H9 (cell line): Measurements from ENCODE around the gene MMP11. TPM values are rescaled to one million over a fixed set of nuclear protein-coding genes. Genes with fewer than 3 reads are reported as not detected.

Experiments
- DNase-seq: peaks from one replicate; pipeline ENCODE4 v3.0.0-alpha.2; 2017
- H2AFZ ChIP-seq: one replicate; pipeline ENCODE4 v1.6.1; 2013; ENCODE audit warnings: mild to moderate bottlenecking, low read length, control low read depth, moderate library complexity
- H2AK5ac ChIP-seq: 2 replicates; pipeline ENCODE4 v1.6.1; 2013; ENCODE audit warnings: low read length, control low read depth, mixed read lengths; ENCODE audit not compliant: insufficient read length
- H2BK120ac ChIP-seq: one replicate; pipeline ENCODE4 v1.6.1; 2013; ENCODE audit warnings: low read depth, mild to moderate bottlenecking, low read length, control low read depth, inconsistent platforms; ENCODE audit not compliant: poor library complexity, severe bottlenecking
- H2BK12ac ChIP-seq: 2 replicates; pipeline ENCODE4 v1.6.1; 2013; ENCODE audit warnings: low read length, control low read depth, mixed read lengths, low read depth; ENCODE audit not compliant: insufficient read length
- H2BK15ac ChIP-seq: 2 replicates; pipeline ENCODE4 v1.6.1; 2013; ENCODE audit warnings: low read depth, low read length, control low read depth
- H2BK20ac ChIP-seq: one replicate; pipeline ENCODE4 v1.6.1; 2013; ENCODE audit warnings: low read depth, mild to moderate bottlenecking, low read length, control low read depth, inconsistent platforms; ENCODE audit not compliant: poor library complexity, severe bottlenecking
- H2BK5ac ChIP-seq: 2 replicates; pipeline ENCODE4 v1.6.1; 2013; ENCODE audit warnings: low read length, control low read depth, mixed read lengths; ENCODE audit not compliant: insufficient read length
- H3K14ac ChIP-seq: 2 replicates; pipeline ENCODE4 v1.6.1; 2013; ENCODE audit warnings: low read length, control low read depth; ENCODE audit not compliant: insufficient read depth
- H3K18ac ChIP-seq: 2 replicates; pipeline ENCODE4 v1.6.1; 2013; ENCODE audit warnings: low read depth, mild to moderate bottlenecking, mixed read lengths, low read length, control low read depth; ENCODE audit not compliant: insufficient read length
- H3K23ac ChIP-seq: 2 replicates; pipeline ENCODE4 v1.6.1; 2013; ENCODE audit warnings: low read length, control low read depth, mixed read lengths, low read depth; ENCODE audit not compliant: insufficient read length
- H3K23me2 ChIP-seq: 2 replicates; pipeline ENCODE4 v1.6.1; 2013; ENCODE audit warnings: low read depth, mild to moderate bottlenecking, mixed read lengths, low read length, control low read depth; ENCODE audit not compliant: insufficient read length, poor library complexity, severe bottlenecking
- H3K27ac ChIP-seq: 2 replicates; pipeline ENCODE4 v1.5.1; 2013; ENCODE audit warnings: low read length, control low read depth, mixed read lengths, low read depth; ENCODE audit not compliant: insufficient read length
- H3K27me3 ChIP-seq: 2 replicates; pipeline ENCODE4 v1.6.1; 2013; ENCODE audit warnings: low read length, control low read depth, inconsistent platforms; ENCODE audit not compliant: insufficient read depth
- H3K4ac ChIP-seq: 2 replicates; pipeline ENCODE4 v1.6.1; 2013; ENCODE audit warnings: low read depth, mild to moderate bottlenecking, control low read depth, inconsistent platforms, low read length, moderate library complexity
- H3K4me1 ChIP-seq: 2 replicates; pipeline ENCODE4 v1.6.1; 2013; ENCODE audit warnings: low read length, control low read depth, inconsistent platforms; ENCODE audit not compliant: insufficient read depth
- H3K4me2 ChIP-seq: 2 replicates; pipeline ENCODE4 v1.6.1; 2013; ENCODE audit warnings: low read length, control low read depth, mixed read lengths; ENCODE audit not compliant: insufficient read length, insufficient read depth
- H3K56ac ChIP-seq: 2 replicates; pipeline ENCODE4 v1.6.1; 2013; ENCODE audit warnings: low read depth, mild to moderate bottlenecking, mixed read lengths, low read length, control low read depth; ENCODE audit not compliant: insufficient read length
- H3K79me1 ChIP-seq: 2 replicates; pipeline ENCODE4 v1.6.1; 2013; ENCODE audit warnings: low read depth, mild to moderate bottlenecking, moderate library complexity, low read length, control low read depth, inconsistent platforms; ENCODE audit not compliant: insufficient read depth, poor library complexity, severe bottlenecking
- H3K79me2 ChIP-seq: 2 replicates; pipeline ENCODE4 v1.6.1; 2013; ENCODE audit warnings: low read length, control low read depth, inconsistent platforms; ENCODE audit not compliant: insufficient read depth
- H3K9ac ChIP-seq: 2 replicates; pipeline ENCODE4 v1.6.1; 2013; ENCODE audit warnings: low read length, control low read depth, mixed read lengths; ENCODE audit not compliant: insufficient read length; ENCODE audit errors: extremely low read depth
- H3K9me3 ChIP-seq: one replicate; pipeline ENCODE4 v1.6.1; 2013; ENCODE audit warnings: low read depth, low read length, inconsistent platforms; ENCODE audit not compliant: control insufficient read depth
- H3T11ph ChIP-seq: one replicate; pipeline ENCODE4 v1.6.1; 2013; ENCODE audit warnings: mild to moderate bottlenecking, low read length, control low read depth, inconsistent platforms
- H4K20me1 ChIP-seq: one replicate; pipeline ENCODE4 v1.6.1; 2013; ENCODE audit not compliant: control insufficient read depth, insufficient read length, insufficient read depth
- H4K5ac ChIP-seq: 2 replicates; pipeline ENCODE4 v1.6.1; 2013; ENCODE audit warnings: low read depth, mild to moderate bottlenecking, mixed read lengths, low read length, control low read depth; ENCODE audit not compliant: insufficient read length
- H4K8ac ChIP-seq: replicated peaks from 2 replicates; pipeline ENCODE4 v1.6.1; 2013; ENCODE audit warnings: low read length, control low read depth, mixed read lengths, low read depth; ENCODE audit not compliant: insufficient read length
- H4K91ac ChIP-seq: 2 replicates; pipeline ENCODE4 v1.6.1; 2013; ENCODE audit warnings: low read depth, mild to moderate bottlenecking, moderate library complexity, mixed read lengths, low read length, control low read depth; ENCODE audit not compliant: insufficient read length
- H3K27ac Mint-ChIP-seq, 3 experiments: 2 replicates in 2 of 3; 3 replicates in 1 of 3; pipeline ENCODE4 v1.8.0; 2020 to 2021; ENCODE audit warnings: mixed read lengths in 3 of 3, mild to moderate bottlenecking in 1 of 3, moderate library complexity in 1 of 3
- H3K27me3 Mint-ChIP-seq: 2 replicates; pipeline ENCODE4 v1.8.0; 2021; ENCODE audit warnings: low read depth, mild to moderate bottlenecking, moderate library complexity, mixed read lengths
- H3K36me3 Mint-ChIP-seq, 3 experiments: 2 replicates in 2 of 3; 3 replicates in 1 of 3; pipeline ENCODE4 v1.8.0; 2020 to 2021; ENCODE audit warnings: low read depth in 3 of 3, mixed read lengths in 3 of 3; ENCODE audit not compliant: insufficient read depth in 1 of 3
- H3K4me1 Mint-ChIP-seq, 2 experiments: 2 replicates each; pipeline ENCODE4 v1.8.0; 2020; ENCODE audit warnings: mixed read lengths in 2 of 2
- H3K4me3 Mint-ChIP-seq, 2 experiments: 2 replicates in 1 of 2; 3 replicates in 1 of 2; pipeline ENCODE4 v1.8.0; 2020 to 2021; ENCODE audit warnings: mild to moderate bottlenecking in 2 of 2, mixed read lengths in 2 of 2, moderate library complexity in 1 of 2
- H3K9me3 Mint-ChIP-seq, 2 experiments: 2 replicates in 1 of 2; 3 replicates in 1 of 2; pipeline ENCODE4 v1.8.0; 2020; ENCODE audit warnings: mild to moderate bottlenecking in 2 of 2, mixed read lengths in 2 of 2, moderate library complexity in 1 of 2
- CTCF ChIP-seq: fragments of 200-600 bp; sonication (generic); conservative IDR thresholded peaks from 3 replicates; pipeline ENCODE4 v1.8.0; 2021; ENCODE audit warnings: antibody characterized with exemption, mild to moderate bottlenecking
- WGBS: extraction: QIAGEN DNeasy Blood & Tissue Kit; methylation state at CpG from one replicate; pipeline ENCODE4 v1.1.7; 2013; ENCODE audit warnings: missing lambda C conversion rate, low lambda C conversion rate, mixed read lengths; ENCODE audit not compliant: insufficient read length; ENCODE audit errors: extremely low coverage; 5-methylcytosine and 5-hydroxymethylcytosine counted together
- total RNA-seq: library from RNA; stranded (reverse); gene quantifications from 2 replicates; pipeline ENCODE4 v1.2.1, GENCODE V29; 2021

MMP11 gene
- total RNA-seq, 1 experiment from 2014 or later = 5.3 TPM

DNA sequence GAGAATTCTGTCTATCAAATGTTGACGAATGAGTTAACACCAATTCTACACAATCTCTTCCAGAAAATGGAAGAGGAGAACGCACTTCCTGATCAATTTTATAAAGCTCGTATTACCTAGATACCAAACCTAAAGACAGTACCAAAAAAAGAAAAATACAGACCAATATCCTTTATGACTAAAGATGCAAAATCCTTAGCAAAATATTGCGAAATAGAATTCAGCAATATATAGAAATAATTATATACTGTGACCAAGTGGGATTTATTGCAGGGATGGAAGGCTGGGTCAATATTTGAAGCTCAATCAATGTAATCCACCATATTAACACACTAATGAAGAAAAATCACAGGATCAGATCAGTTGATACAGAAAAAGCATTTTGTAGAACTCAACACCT, 39.7 kb downstream of the MMP11 start:
- H3K56ac ChIP-seq = no peak overlapping the region
- no peaks in the 10 kb centered on the region for H3K9me3 Mint-ChIP-seq
- no peaks in the 10 kb centered on the region for H3K79me1 ChIP-seq
- no peak overlapping the region for H2BK20ac ChIP-seq
- H4K5ac ChIP-seq = no peak overlapping the region
- H3K4ac ChIP-seq = no peak overlapping the region
- no peak overlapping the region for H3K27ac Mint-ChIP-seq
- H4K8ac ChIP-seq = no peak overlapping the region
- no peak overlapping the region for H2BK120ac ChIP-seq
- H3K4me1 ChIP-seq = no peaks in the 10 kb centered on the region
- no peaks in the 10 kb centered on the region for H3K23me2 ChIP-seq
- no peak overlapping the region for H3K4me3 Mint-ChIP-seq
- no peaks in the 10 kb centered on the region for H3K27me3 Mint-ChIP-seq
- H3K36me3 Mint-ChIP-seq = peaks cover 30 to 78% (median 66%) of the 10 kb centered on the region in 3 experiments; a peak in 6 of 7 replicates
- H3K27me3 ChIP-seq = no peaks in the 10 kb centered on the region
- no peaks in the 10 kb centered on the region for H4K20me1 ChIP-seq
- no peak overlapping the region for H3K27ac ChIP-seq
- H3K79me2 ChIP-seq = no peaks in the 10 kb centered on the region
- no peak overlapping the region for H3K14ac ChIP-seq
- H3K9ac ChIP-seq = no peak overlapping the region
- TF ChIP-seq CTCF = no peak
- no peak overlapping the region for H2BK15ac ChIP-seq
- no peak overlapping the region for H2BK12ac ChIP-seq
- H3K4me2 ChIP-seq = no peak overlapping the region
- H3K18ac ChIP-seq = no peak overlapping the region
- H4K91ac ChIP-seq = no peak overlapping the region
- H3T11ph ChIP-seq = no peak overlapping the region
- H3K9me3 ChIP-seq = no peaks in the 10 kb centered on the region
- H2AFZ ChIP-seq = no peak overlapping the region
- no peaks in the 10 kb centered on the region for H3K4me1 Mint-ChIP-seq
- no CpG with 5 or more reads among the region's 4 CpGs for WGBS
- no peak overlapping the region for H3K23ac ChIP-seq
- H2BK5ac ChIP-seq = no peak overlapping the region
- DNase-seq = no peak
- H2AK5ac ChIP-seq = no peak overlapping the region
